CD14-positive monocyte (primary cell): ENCODE results near the gene HECW1. TPM values are rescaled to one million over a fixed set of nuclear protein-coding genes. Genes with fewer than 3 reads are reported as not detected.

Source experiments
- DNase-seq, 3 donors: peaks; one replicate each; pipeline ENCODE4 v3.0.0-alpha.2; 2011 to 2022
- H2AFZ ChIP-seq: 2 replicates; pipeline ENCODE4 v1.6.0; 2012; ENCODE audit warnings: mild to moderate bottlenecking, low read depth, low read length, inconsistent platforms; ENCODE audit not compliant: insufficient read depth, poor library complexity, severe bottlenecking
- H3K27ac ChIP-seq, 2 donors: 1 replicate in 1 of 2; 2 replicates in 1 of 2; pipeline ENCODE4 v1.5.1; 2012 to 2013; ENCODE audit warnings: low read length in 2 of 2, control low read depth in 1 of 2, inconsistent platforms in 1 of 2, low read depth in 1 of 2, mild to moderate bottlenecking in 1 of 2
- H3K27me3 ChIP-seq, 2 donors: one replicate each; pipeline versions ENCODE4 v1.6.0 to v1.6.1; 2011 to 2013; ENCODE audit warnings: low read length in 2 of 2; ENCODE audit not compliant: control insufficient read depth in 2 of 2, insufficient read depth in 2 of 2
- H3K36me3 ChIP-seq, 2 donors: replicated peaks in 1 of 2; 1 replicate in 1 of 2; 2 replicates in 1 of 2; pipeline versions ENCODE4 v1.5.1 to v1.6.1; 2012 to 2013; ENCODE audit warnings: low read length in 2 of 2, control low read depth in 1 of 2, inconsistent platforms in 1 of 2, mild to moderate bottlenecking in 1 of 2; ENCODE audit not compliant: insufficient read depth in 2 of 2, control insufficient read depth in 1 of 2
- H3K4me1 ChIP-seq, 2 donors: 1 replicate in 1 of 2; 2 replicates in 1 of 2; pipeline versions ENCODE4 v1.5.1 to v1.6.1; 2012 to 2013; ENCODE audit warnings: low read length in 2 of 2, control low read depth in 1 of 2, inconsistent platforms in 1 of 2, mild to moderate bottlenecking in 1 of 2, moderate library complexity in 1 of 2; ENCODE audit not compliant: insufficient read depth in 2 of 2, control insufficient read depth in 1 of 2
- H3K4me2 ChIP-seq: replicated peaks from 2 replicates; pipeline ENCODE3; 2012; ENCODE audit warnings: low read length, moderate library complexity, mild to moderate bottlenecking; ENCODE audit not compliant: poor library complexity, severe bottlenecking; ENCODE audit errors: extremely low read depth
- H3K4me3 ChIP-seq, 3 experiments: fragments of 200-600 bp in 1 of 3; sonication (generic) in 1 of 3; replicated peaks in 1 of 3; 1 replicate in 2 of 3; 2 replicates in 1 of 3; pipeline ENCODE4 v1.5.1; 2011 to 2013; ENCODE audit warnings: low read length in 3 of 3, mild to moderate bottlenecking in 3 of 3, control low read depth in 2 of 3, low read depth in 2 of 3, inconsistent platforms in 1 of 3, moderate library complexity in 1 of 3
- H3K79me2 ChIP-seq: 2 replicates; pipeline ENCODE4 v1.6.0; 2012; ENCODE audit warnings: mild to moderate bottlenecking, control low read depth, inconsistent platforms, low read length, moderate library complexity; ENCODE audit not compliant: insufficient read depth
- H3K9ac ChIP-seq: 2 replicates; pipeline ENCODE4 v1.6.0; 2017; ENCODE audit warnings: low read length, mild to moderate bottlenecking; ENCODE audit not compliant: insufficient read depth, poor library complexity, severe bottlenecking
- H3K9me3 ChIP-seq, 2 donors: replicated peaks in 1 of 2; 1 replicate in 1 of 2; 2 replicates in 1 of 2; pipeline versions ENCODE4 v1.5.1 to v1.6.1; 2012 to 2013; ENCODE audit warnings: low read length in 2 of 2, control low read depth in 1 of 2; ENCODE audit not compliant: control insufficient read depth in 1 of 2, insufficient read depth in 1 of 2
- H4K20me1 ChIP-seq: 2 replicates; pipeline ENCODE4 v1.6.0; 2012; ENCODE audit warnings: mild to moderate bottlenecking, low read length, control low read depth, moderate library complexity; ENCODE audit not compliant: insufficient read depth
- H3K27ac Mint-ChIP-seq, 7 donors: one replicate each; pipeline ENCODE4 v1.8.0; 2020; ENCODE audit warnings: mild to moderate bottlenecking in 7 of 7, mixed read lengths in 7 of 7, moderate library complexity in 6 of 7, inconsistent platforms in 2 of 7
- H3K27me3 Mint-ChIP-seq, 3 donors: one replicate each; pipeline ENCODE4 v1.8.0; 2021 to 2022; ENCODE audit warnings: low read depth in 3 of 3, mild to moderate bottlenecking in 3 of 3, mixed read lengths in 3 of 3, moderate library complexity in 3 of 3, inconsistent platforms in 1 of 3
- H3K36me3 Mint-ChIP-seq, 2 donors: one replicate each; pipeline ENCODE4 v1.8.0; 2020; ENCODE audit warnings: mixed read lengths in 2 of 2, inconsistent platforms in 1 of 2, mild to moderate bottlenecking in 1 of 2
- H3K4me1 Mint-ChIP-seq: one replicate; pipeline ENCODE4 v1.8.0; 2020; ENCODE audit warnings: mild to moderate bottlenecking, mixed read lengths
- H3K4me3 Mint-ChIP-seq, 2 donors: one replicate each; pipeline ENCODE4 v1.8.0; 2020; ENCODE audit warnings: mild to moderate bottlenecking in 2 of 2, mixed read lengths in 2 of 2, moderate library complexity in 1 of 2
- H3K9me3 Mint-ChIP-seq, 7 donors: one replicate each; pipeline ENCODE4 v1.8.0; 2020 to 2022; ENCODE audit warnings: mixed read lengths in 7 of 7, mild to moderate bottlenecking in 6 of 7, moderate library complexity in 6 of 7, inconsistent platforms in 2 of 7
- CTCF ChIP-seq: fragments of 200-600 bp; IDR thresholded peaks from one replicate; pipeline ENCODE4 v1.8.0; 2022; ENCODE audit warnings: antibody characterized with exemption, mild to moderate bottlenecking
- WGBS: methylation state at CpG from one replicate; pipeline ENCODE4 v1.1.5; 2013; ENCODE audit warnings: missing lambda C conversion rate; ENCODE audit not compliant: insufficient coverage; 5-methylcytosine and 5-hydroxymethylcytosine counted together
- intact Hi-C, 2 donors: fragments of 100-400 bp; cut with micrococcal nuclease; formaldehyde crosslinking; loops; one replicate each; pipeline versions ENCODE4 v1.15.0 to v1.15.1; 2023
- polyA plus RNA-seq, 3 donors: library from polyadenylated mRNA; depleted of rRNA in 1 of 3; unstranded in 2 of 3; stranded (reverse) in 1 of 3; fragments of 300-500 nt in 2 of 3; fragments of >200 nt in 1 of 3; fragmentation: Illumina TruSeq in 2 of 3; gene quantifications; 1 replicate in 2 of 3; 2 replicates in 1 of 3; pipeline ENCODE4 v1.2.3, GENCODE V29; 2012 to 2021

HECW1 gene
- polyA plus RNA-seq, 3 donors, result not detected

GRCh38 chr7:43248961-43249822 lies 136.7 kb downstream of the HECW1 start:
- Histone ChIP-seq H3K4me2 (no peak overlapping the region), H3K36me3 (no peaks in the 10 kb centered on the region), H3K9ac (no peak overlapping the region), H3K4me3 (no peak overlapping the region), H3K4me1 (no peaks in the 10 kb centered on the region), H4K20me1 (no peaks in the 10 kb centered on the region), H2AFZ (no peak overlapping the region), H3K79me2 (no peaks in the 10 kb centered on the region), H3K27ac (no peak overlapping the region), H3K27me3 (no peaks in the 10 kb centered on the region), H3K9me3 (no peaks in the 10 kb centered on the region)
- WGBS, result 89% methylated on average over 27 of the region's 29 CpGs
- no peak overlapping the region for H3K4me3 Mint-ChIP-seq
- no peaks in the 10 kb centered on the region for H3K4me1 Mint-ChIP-seq
- H3K9me3 Mint-ChIP-seq, result no peaks in the 10 kb centered on the region
- H3K36me3 Mint-ChIP-seq, result no peaks in the 10 kb centered on the region
- intact Hi-C loops, result no loop called here
- H3K27ac Mint-ChIP-seq, result no peak overlapping the region
- TF ChIP-seq CTCF, result no peak
- no peak for DNase-seq
- H3K27me3 Mint-ChIP-seq, result peaks cover 2 to 4% (median 4%) of the 10 kb centered on the region in 3 donors

GRCh38 chr7:43249823-43250145 lies 137.3 kb downstream of the HECW1 start:
- Histone ChIP-seq H3K27ac (no peak overlapping the region), H3K9me3 (no peaks in the 10 kb centered on the region), H3K36me3 (no peaks in the 10 kb centered on the region), H3K27me3 (no peaks in the 10 kb centered on the region), H3K4me3 (no peak overlapping the region), H3K4me1 (no peaks in the 10 kb centered on the region), H3K9ac (no peak overlapping the region), H3K4me2 (no peak overlapping the region), H2AFZ (no peak overlapping the region), H3K79me2 (no peaks in the 10 kb centered on the region), H4K20me1 (no peaks in the 10 kb centered on the region)
- Mint-ChIP-seq H3K27ac (no peak overlapping the region), H3K9me3 (no peaks in the 10 kb centered on the region), H3K36me3 (no peaks in the 10 kb centered on the region), H3K4me1 (no peaks in the 10 kb centered on the region), H3K27me3 (peaks cover 2 to 4% (median 4%) of the 10 kb centered on the region in 3 donors), H3K4me3 (no peak overlapping the region)
- DNase-seq, result no peak
- WGBS, result 95% methylated on average over 4 of the region's 9 CpGs
- TF ChIP-seq CTCF, result no peak
- intact Hi-C loops, result no loop called here
